Natural killer cell (primary cell): ENCODE measurements around the gene KIAA0232. TPM values are rescaled to one million over a fixed set of nuclear protein-coding genes. Genes with fewer than 3 reads are reported as not detected.
A peak's percentile ranks its signal among the peaks of the same experiment; 100 is the strongest.

Source experiments
- ATAC-seq, 3 donors: fragments of 150-1000 bp in 2 of 3; fragments of 200-7000 bp in 1 of 3; cut with Tn5 transposase; 1 replicate in 1 of 3; 2 replicates in 2 of 3; pipeline ENCODE4 v1.10.0; 2021; ENCODE audit warnings: mild to moderate bottlenecking in 2 of 3, moderate library complexity in 2 of 3
- DNase-seq, 2 donors: peaks; one replicate each; pipeline versions ENCODE4 v3.0.0 to v3.0.0-alpha.2; 2013 to 2021; ENCODE audit warnings: mixed read lengths in 1 of 2
- H3K27ac ChIP-seq: one replicate; pipeline ENCODE4 v1.5.1; 2013; ENCODE audit warnings: mild to moderate bottlenecking, low read length
- H3K27me3 ChIP-seq: one replicate; pipeline ENCODE4 v1.6.1; 2013; ENCODE audit warnings: low read length; ENCODE audit not compliant: control insufficient read depth, insufficient read depth
- H3K36me3 ChIP-seq: one replicate; pipeline ENCODE4 v1.6.1; 2013; ENCODE audit warnings: low read length; ENCODE audit not compliant: control insufficient read depth, insufficient read depth
- H3K4me1 ChIP-seq: one replicate; pipeline ENCODE4 v1.6.1; 2013; ENCODE audit warnings: low read length; ENCODE audit not compliant: control insufficient read depth, insufficient read depth
- H3K4me3 ChIP-seq: one replicate; pipeline ENCODE4 v1.5.1; 2013; ENCODE audit warnings: low read length
- H3K9me3 ChIP-seq: one replicate; pipeline ENCODE4 v1.6.1; 2013; ENCODE audit warnings: low read length; ENCODE audit not compliant: control insufficient read depth, insufficient read depth
- H3K27ac Mint-ChIP-seq, 2 donors: one replicate each; pipeline ENCODE4 v1.8.0; 2022; ENCODE audit warnings: mild to moderate bottlenecking in 2 of 2, mixed read lengths in 2 of 2, moderate library complexity in 1 of 2
- H3K27me3 Mint-ChIP-seq, 2 donors: one replicate each; pipeline ENCODE4 v1.8.0; 2022; ENCODE audit warnings: low read depth in 2 of 2, mixed read lengths in 2 of 2
- H3K36me3 Mint-ChIP-seq: one replicate; pipeline ENCODE4 v1.8.0; 2022; ENCODE audit warnings: mixed read lengths
- H3K4me1 Mint-ChIP-seq, 2 donors: one replicate each; pipeline ENCODE4 v1.8.0; 2022; ENCODE audit warnings: mixed read lengths in 2 of 2
- H3K4me3 Mint-ChIP-seq: one replicate; pipeline ENCODE4 v1.8.0; 2022; ENCODE audit warnings: mild to moderate bottlenecking, moderate library complexity, mixed read lengths
- H3K9me3 Mint-ChIP-seq, 2 donors: one replicate each; pipeline ENCODE4 v1.8.0; 2022; ENCODE audit warnings: mixed read lengths in 2 of 2
- CTCF ChIP-seq: fragments of 200-600 bp; IDR thresholded peaks from one replicate; pipeline ENCODE4 v1.8.0; 2022; ENCODE audit warnings: antibody characterized with exemption
- WGBS: methylation state at CpG from one replicate; pipeline ENCODE4 v1.1.7; 2013; ENCODE audit warnings: missing lambda C conversion rate; ENCODE audit not compliant: insufficient coverage; 5-methylcytosine and 5-hydroxymethylcytosine counted together
- intact Hi-C: fragments of 100-400 bp; cut with micrococcal nuclease; formaldehyde crosslinking; loops from one replicate; pipeline ENCODE4 v1.14.2; 2022
- total RNA-seq, 4 donors: library from RNA; stranded (reverse); fragments of 120-200 nt in 1 of 4; gene quantifications; one replicate each; pipeline versions ENCODE4 v1.2.3 to v1.2.4, GENCODE V29; 2013 to 2022

The KIAA0232 gene
- total RNA-seq, 3 donors from 2014 or later (not counting 1 experiment from before 2014, with no cell fraction given), result 24.7 to 30.3 (median 28.6) TPM

DNA sequence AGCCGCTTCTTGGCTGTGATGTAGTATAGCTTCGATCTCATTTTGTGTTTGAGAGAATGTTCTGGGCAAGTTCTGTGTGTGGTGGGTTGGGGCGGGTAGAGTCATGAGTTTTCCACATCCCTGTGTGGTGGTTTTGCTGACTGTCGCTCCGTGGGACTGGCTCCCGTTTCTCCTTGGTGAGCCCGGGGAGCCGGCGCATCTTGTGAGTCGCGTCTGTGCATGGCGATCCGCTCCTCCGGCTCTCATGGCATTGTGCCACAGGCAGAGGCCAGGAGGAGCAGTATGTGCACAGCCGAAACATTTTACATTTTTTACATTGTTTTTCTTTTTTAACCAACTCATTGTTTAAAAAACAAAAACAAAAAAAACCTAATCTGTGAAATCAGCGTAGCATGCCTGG lies 99.4 kb downstream of the KIAA0232 start:
- no peaks in the 10 kb centered on the region for H3K9me3 Mint-ChIP-seq
- no peak overlapping the region for H3K27ac ChIP-seq
- H3K36me3 Mint-ChIP-seq, result peaks cover 23% of the 10 kb centered on the region
- peaks cover 4 to 14% of the 10 kb centered on the region in 2 donors for H3K4me1 Mint-ChIP-seq
- no peak overlapping the region for H3K27ac Mint-ChIP-seq
- H3K4me3 Mint-ChIP-seq, result no peak overlapping the region
- WGBS, result 98% methylated on average over 16 of the region's 16 CpGs
- intact Hi-C loops, result no loop called here
- H3K4me3 ChIP-seq, result no peak overlapping the region
- no peaks in the 10 kb centered on the region for H3K9me3 ChIP-seq
- H3K27me3 Mint-ChIP-seq, result no peaks in the 10 kb centered on the region
- no peak for DNase-seq
- no peak for TF ChIP-seq CTCF
- H3K36me3 ChIP-seq, result peaks cover 44% of the 10 kb centered on the region
- ATAC-seq, result no peak
- H3K4me1 ChIP-seq, result peaks cover 7% of the 10 kb centered on the region
- H3K27me3 ChIP-seq, result no peaks in the 10 kb centered on the region

DNA sequence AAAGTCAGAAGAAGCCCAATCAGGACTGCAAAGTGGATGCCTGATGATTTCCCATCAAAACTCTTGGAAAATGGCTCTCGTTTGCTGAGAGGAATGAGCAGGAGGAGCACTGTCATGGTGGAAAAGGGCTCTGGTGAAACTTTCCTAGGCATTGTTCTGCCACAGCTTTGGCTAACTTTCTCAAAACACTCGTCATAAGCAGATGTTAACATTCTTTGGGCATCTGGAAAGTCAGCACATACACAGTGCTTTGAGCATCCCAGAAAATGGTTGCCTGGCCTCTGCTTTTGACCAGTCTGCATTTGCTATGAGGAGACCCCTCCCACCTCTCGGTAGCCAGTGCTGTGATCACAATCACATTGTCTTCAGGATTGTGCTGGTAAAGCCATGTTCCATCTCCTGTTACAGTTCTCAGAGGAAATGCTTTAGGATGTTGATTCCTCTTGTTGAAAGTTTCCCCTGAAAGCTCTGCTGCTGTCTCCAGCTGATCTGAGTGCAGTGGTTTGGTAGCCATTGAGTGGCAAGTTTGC lies 101.9 kb downstream of the KIAA0232 start:
- H3K27ac Mint-ChIP-seq, result peak overlapping the region in 1 of 2 donors; percentile 57
- peaks cover 30% of the 10 kb centered on the region for H3K36me3 ChIP-seq

GRCh38 chr4:6885953-6886557 lies 103.5 kb downstream of the KIAA0232 start:
- Mint-ChIP-seq H3K36me3 (peaks cover 4% of the 10 kb centered on the region), H3K4me1 (peaks cover 0 to 22% of the 10 kb centered on the region in 2 donors), H3K27me3 (no peaks in the 10 kb centered on the region), H3K27ac (peak overlapping the region in 1 of 2 donors; percentile 74), H3K4me3 (no peak overlapping the region), H3K9me3 (no peaks in the 10 kb centered on the region)
- Histone ChIP-seq H3K27ac (no peak overlapping the region), H3K36me3 (peaks cover 21% of the 10 kb centered on the region), H3K27me3 (no peaks in the 10 kb centered on the region), H3K4me3 (no peak overlapping the region), H3K9me3 (no peaks in the 10 kb centered on the region), H3K4me1 (peaks cover 20% of the 10 kb centered on the region)
- DNase-seq, result peak in 1 of 2 donors; percentile 49
- intact Hi-C loops, result no loop called here
- TF ChIP-seq CTCF, result no peak
- WGBS, result 48% methylated on average over 15 of the region's 15 CpGs
- ATAC-seq, result peak; percentile 84 to 93 (median 90)

More for the DNA sequence above, 101.9 kb downstream of the KIAA0232 start:
- peaks cover 0 to 22% of the 10 kb centered on the region in 2 donors for H3K4me1 Mint-ChIP-seq
- H3K9me3 Mint-ChIP-seq, result no peaks in the 10 kb centered on the region
- no peak overlapping the region for H3K4me3 Mint-ChIP-seq
- H3K27me3 ChIP-seq, result no peaks in the 10 kb centered on the region
- 96% methylated on average over 3 of the region's 3 CpGs for WGBS
- H3K36me3 Mint-ChIP-seq, result peaks cover 12% of the 10 kb centered on the region
- no peaks in the 10 kb centered on the region for H3K9me3 ChIP-seq
- intact Hi-C loops, result no loop called here
- no peak for TF ChIP-seq CTCF
- no peaks in the 10 kb centered on the region for H3K27me3 Mint-ChIP-seq
- H3K27ac ChIP-seq, result no peak overlapping the region
- ATAC-seq, result no peak
- H3K4me3 ChIP-seq, result no peak overlapping the region
- no peak for DNase-seq
- H3K4me1 ChIP-seq, result peaks cover 16% of the 10 kb centered on the region
